Erythroblast (primary cell): ENCODE data around the gene CRHR1.

ENCODE experiments used
- GATA1 ChIP-seq: IDR thresholded peaks from 2 replicates; pipeline ENCODE4 v1.6.1; 2011; ENCODE audit warnings: low read depth, mild to moderate bottlenecking, control low read depth, low read length, moderate library complexity
- POLR2A ChIP-seq: IDR thresholded peaks from 2 replicates; pipeline ENCODE4 v1.6.1; 2011; ENCODE audit warnings: mild to moderate bottlenecking, low read length

DNA sequence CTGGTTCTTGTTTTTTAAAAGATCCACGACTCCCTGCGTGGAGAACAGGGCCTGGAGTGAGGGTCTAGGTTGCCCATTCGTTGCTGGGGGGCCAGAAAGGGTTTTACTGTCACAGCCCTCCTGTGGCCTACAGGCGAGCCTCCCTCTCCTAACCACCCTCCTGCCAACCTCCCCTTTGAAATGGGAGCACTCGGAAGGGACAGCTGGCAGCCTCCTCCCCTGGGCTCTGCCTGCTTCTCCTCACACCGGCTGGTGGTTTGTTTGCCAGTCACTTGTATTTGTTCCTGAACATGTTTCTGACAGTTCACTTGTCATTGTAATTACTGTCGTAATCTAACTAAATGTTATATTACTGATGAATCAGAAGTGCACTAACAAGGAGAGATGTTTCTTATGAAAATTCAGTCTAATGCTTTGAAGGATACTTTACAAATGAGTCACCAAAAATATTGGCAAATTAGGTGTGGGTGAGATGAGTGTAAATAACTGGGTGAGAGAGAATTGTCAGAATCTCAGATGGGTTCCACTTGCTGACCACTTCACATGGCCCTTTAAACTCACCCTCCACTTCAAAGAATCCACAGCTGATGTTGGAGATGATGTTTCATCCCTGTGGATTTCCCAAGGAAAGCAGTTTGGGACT, 57.9 kb downstream of the CRHR1 start:
- TF ChIP-seq POLR2A (no peak), GATA1 (no peak)
